Measurements from ENCODE around the gene DUSP23.

DUSP23 gene

DNA sequence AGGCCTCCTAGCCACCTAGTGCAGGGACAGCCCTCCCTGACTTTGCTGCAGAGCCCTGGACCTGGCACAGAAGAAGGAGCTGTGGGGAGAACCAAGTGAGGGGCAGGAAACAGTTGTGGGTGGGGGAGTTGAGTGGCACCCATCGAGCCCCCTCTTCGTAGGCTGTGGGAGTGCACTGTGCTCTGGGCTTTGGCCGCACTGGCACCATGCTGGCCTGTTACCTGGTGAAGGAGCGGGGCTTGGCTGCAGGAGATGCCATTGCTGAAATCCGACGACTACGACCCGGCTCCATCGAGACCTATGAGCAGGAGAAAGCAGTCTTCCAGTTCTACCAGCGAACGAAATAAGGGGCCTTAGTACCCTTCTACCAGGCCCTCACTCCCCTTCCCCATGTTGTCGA lies 1.2 kb downstream of the DUSP23 start:
- Histone ChIP-seq H2BK15ac (ENCODE audit: low read depth, poor library complexity, severe bottlenecking) (no peak overlapping the region), H3K4me1 (ENCODE audit: control insufficient read depth, insufficient read depth, low read depth, low read length) (peaks cover 19% of the 10 kb centered on the region), H3K9ac (ENCODE audit: low read length) (peak overlapping the region; percentile 74), H2AFZ (ENCODE audit: low read depth, low read length) (no peak overlapping the region), H3K4me3 (ENCODE audit: insufficient read depth in 1 of 2, low read depth in 1 of 2, low read length in 2 of 2) (peak overlapping the region in 1 of 2 experiments; percentile 85), H2BK5ac (ENCODE audit: low read depth, low read length, poor library complexity, severe bottlenecking) (no peak overlapping the region), H4K91ac (ENCODE audit: low read length) (no peak overlapping the region), H3K79me1 (replicated peaks; ENCODE audit: low read length, poor library complexity, severe bottlenecking) (peaks cover 23% of the 10 kb centered on the region), H3K14ac (ENCODE audit: low read length in 2 of 2) (no peak overlapping the region), H3K4me2 (ENCODE audit: low read length, poor library complexity, severe bottlenecking) (no peak overlapping the region), H3K27me3 (ENCODE audit: control insufficient read depth in 1 of 2, insufficient read depth in 1 of 2, low read length in 2 of 2) (no peaks in the 10 kb centered on the region), H3K18ac (ENCODE audit: low read depth in 1 of 2, low read length in 2 of 2) (no peak overlapping the region), H4K8ac (ENCODE audit: low read length) (no peak overlapping the region), H2BK12ac (ENCODE audit: low read length in 2 of 2) (no peak overlapping the region), H2BK120ac (ENCODE audit: low read depth, low read length) (no peak overlapping the region), H3K36me3 (ENCODE audit: control insufficient read depth in 1 of 2, insufficient read depth in 2 of 2, low read depth in 1 of 2, low read length in 2 of 2) (peaks cover 0 to 12% of the 10 kb centered on the region in 2 experiments), H3K4ac (ENCODE audit: low read depth in 1 of 2, low read length in 2 of 2) (no peak overlapping the region), H3K9me3 (ENCODE audit: control insufficient read depth, low read length) (no peaks in the 10 kb centered on the region), H3K27ac (ENCODE audit: low read length, poor library complexity, severe bottlenecking) (no peak overlapping the region), H2AK5ac (ENCODE audit: low read length, severe bottlenecking) (no peak overlapping the region), H3K23ac (ENCODE audit: low read length in 2 of 2) (no peak overlapping the region)
- 96% methylated on average over 11 of the region's 12 CpGs for WGBS
- DNase-seq = no peak

- no peak overlapping the region for H3K4me2 ChIP-seq (ENCODE audit: low read length, poor library complexity, severe bottlenecking)
- no peaks in the 10 kb centered on the region for H3K9me3 ChIP-seq (ENCODE audit: control insufficient read depth, low read length)
- peaks cover 19% of the 10 kb centered on the region for H3K4me1 ChIP-seq (ENCODE audit: control insufficient read depth, insufficient read depth, low read depth, low read length)
- no peak overlapping the region for H3K23ac ChIP-seq (ENCODE audit: low read length in 2 of 2)
- peaks cover 0 to 12% of the 10 kb centered on the region in 2 experiments for H3K36me3 ChIP-seq (ENCODE audit: control insufficient read depth in 1 of 2, insufficient read depth in 2 of 2, low read depth in 1 of 2, low read length in 2 of 2)
- no peak overlapping the region for H3K14ac ChIP-seq (ENCODE audit: low read length in 2 of 2)
- no peak overlapping the region for H2AK5ac ChIP-seq (ENCODE audit: low read length, severe bottlenecking)
- no peak overlapping the region for H4K91ac ChIP-seq (ENCODE audit: low read length)
- no peaks in the 10 kb centered on the region for H3K27me3 ChIP-seq (ENCODE audit: control insufficient read depth in 1 of 2, insufficient read depth in 1 of 2, low read length in 2 of 2)
- H3K18ac ChIP-seq (ENCODE audit: low read depth in 1 of 2, low read length in 2 of 2) = no peak overlapping the region
- H3K9ac ChIP-seq (ENCODE audit: low read length) = no peak overlapping the region
- H2BK15ac ChIP-seq (ENCODE audit: low read depth, poor library complexity, severe bottlenecking) = no peak overlapping the region
- DNase-seq = no peak
- no peak overlapping the region for H2BK12ac ChIP-seq (ENCODE audit: low read length in 2 of 2)
- no peak overlapping the region for H2BK5ac ChIP-seq (ENCODE audit: low read depth, low read length, poor library complexity, severe bottlenecking)
- no peak overlapping the region for H3K4ac ChIP-seq (ENCODE audit: low read depth in 1 of 2, low read length in 2 of 2)
- 44% methylated on average over 1 of the region's 1 CpG for WGBS
- no peak overlapping the region for H2BK120ac ChIP-seq (ENCODE audit: low read depth, low read length)
- H3K4me3 ChIP-seq (ENCODE audit: insufficient read depth in 1 of 2, low read depth in 1 of 2, low read length in 2 of 2) = no peak overlapping the region
- no peak overlapping the region for H2AFZ ChIP-seq (ENCODE audit: low read depth, low read length)
- peaks cover 23% of the 10 kb centered on the region for H3K79me1 ChIP-seq (replicated peaks; ENCODE audit: low read length, poor library complexity, severe bottlenecking)
- H4K8ac ChIP-seq (ENCODE audit: low read length) = no peak overlapping the region
- no peak overlapping the region for H3K27ac ChIP-seq (ENCODE audit: low read length, poor library complexity, severe bottlenecking)
Observed at GRCh38 chr1:159783724-159784123, 3.0 kb downstream of the DUSP23 start.

DNA sequence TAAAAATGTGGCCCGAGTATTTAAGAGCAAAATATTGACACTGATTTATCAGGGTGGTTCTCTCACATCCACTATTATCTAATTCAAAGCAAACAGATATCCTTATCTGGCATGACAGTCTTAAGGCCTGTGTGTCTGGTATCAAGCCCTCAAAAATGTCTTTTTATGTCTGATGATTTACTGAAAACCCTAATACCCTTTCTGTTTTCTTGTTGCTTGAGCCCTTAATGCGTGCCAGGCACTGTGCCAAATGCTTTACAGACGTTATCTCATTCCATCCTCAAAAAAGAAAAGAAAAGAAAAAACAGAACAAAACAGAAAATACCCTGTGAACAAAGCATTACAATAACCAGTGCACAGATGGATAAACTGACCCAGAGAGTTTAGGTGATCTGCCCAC lies 5.7 kb downstream of the DUSP23 start:
- Histone ChIP-seq H3K36me3 (ENCODE audit: control insufficient read depth in 1 of 2, insufficient read depth in 2 of 2, low read depth in 1 of 2, low read length in 2 of 2) (peaks cover 0 to 12% of the 10 kb centered on the region in 2 experiments), H4K8ac (ENCODE audit: low read length) (no peak overlapping the region), H2BK5ac (ENCODE audit: low read depth, low read length, poor library complexity, severe bottlenecking) (no peak overlapping the region), H2AK5ac (ENCODE audit: low read length, severe bottlenecking) (no peak overlapping the region), H3K4ac (ENCODE audit: low read depth in 1 of 2, low read length in 2 of 2) (no peak overlapping the region), H3K4me3 (ENCODE audit: insufficient read depth in 1 of 2, low read depth in 1 of 2, low read length in 2 of 2) (no peak overlapping the region), H3K23ac (ENCODE audit: low read length in 2 of 2) (no peak overlapping the region), H2BK12ac (ENCODE audit: low read length in 2 of 2) (no peak overlapping the region), H3K4me1 (ENCODE audit: control insufficient read depth, insufficient read depth, low read depth, low read length) (peaks cover 13% of the 10 kb centered on the region), H2BK15ac (ENCODE audit: low read depth, poor library complexity, severe bottlenecking) (no peak overlapping the region), H3K4me2 (ENCODE audit: low read length, poor library complexity, severe bottlenecking) (no peak overlapping the region), H2AFZ (ENCODE audit: low read depth, low read length) (no peak overlapping the region), H3K27me3 (ENCODE audit: control insufficient read depth in 1 of 2, insufficient read depth in 1 of 2, low read length in 2 of 2) (peaks cover 2 to 4% of the 10 kb centered on the region in 2 experiments), H2BK120ac (ENCODE audit: low read depth, low read length) (no peak overlapping the region), H3K18ac (ENCODE audit: low read depth in 1 of 2, low read length in 2 of 2) (no peak overlapping the region), H3K79me1 (replicated peaks; ENCODE audit: low read length, poor library complexity, severe bottlenecking) (peaks cover 16% of the 10 kb centered on the region), H3K9me3 (ENCODE audit: control insufficient read depth, low read length) (no peaks in the 10 kb centered on the region), H3K27ac (ENCODE audit: low read length, poor library complexity, severe bottlenecking) (no peak overlapping the region), H3K9ac (ENCODE audit: low read length) (no peak overlapping the region), H4K91ac (ENCODE audit: low read length) (no peak overlapping the region), H3K14ac (ENCODE audit: low read length in 2 of 2) (no peak overlapping the region)
- WGBS = 92% methylated on average over 2 of the region's 3 CpGs
- DNase-seq = no peak

GRCh38 chr1:159786966-159787365 lies 6.2 kb downstream of the DUSP23 start:
- no peak for DNase-seq
- Histone ChIP-seq H2BK5ac (ENCODE audit: low read depth, low read length, poor library complexity, severe bottlenecking) (no peak overlapping the region), H3K36me3 (ENCODE audit: control insufficient read depth in 1 of 2, insufficient read depth in 2 of 2, low read depth in 1 of 2, low read length in 2 of 2) (peaks cover 0 to 10% of the 10 kb centered on the region in 2 experiments), H3K4me1 (ENCODE audit: control insufficient read depth, insufficient read depth, low read depth, low read length) (peaks cover 10% of the 10 kb centered on the region), H3K9ac (ENCODE audit: low read length) (no peak overlapping the region), H2BK12ac (ENCODE audit: low read length in 2 of 2) (no peak overlapping the region), H2AK5ac (ENCODE audit: low read length, severe bottlenecking) (no peak overlapping the region), H3K27ac (ENCODE audit: low read length, poor library complexity, severe bottlenecking) (no peak overlapping the region), H3K4ac (ENCODE audit: low read depth in 1 of 2, low read length in 2 of 2) (no peak overlapping the region), H2AFZ (ENCODE audit: low read depth, low read length) (no peak overlapping the region), H2BK15ac (ENCODE audit: low read depth, poor library complexity, severe bottlenecking) (no peak overlapping the region), H3K4me2 (ENCODE audit: low read length, poor library complexity, severe bottlenecking) (no peak overlapping the region), H3K9me3 (ENCODE audit: control insufficient read depth, low read length) (no peaks in the 10 kb centered on the region), H3K27me3 (ENCODE audit: control insufficient read depth in 1 of 2, insufficient read depth in 1 of 2, low read length in 2 of 2) (peaks cover 8 to 9% of the 10 kb centered on the region in 2 experiments), H4K8ac (ENCODE audit: low read length) (no peak overlapping the region), H3K14ac (ENCODE audit: low read length in 2 of 2) (no peak overlapping the region), H2BK120ac (ENCODE audit: low read depth, low read length) (no peak overlapping the region), H4K91ac (ENCODE audit: low read length) (no peak overlapping the region), H3K23ac (ENCODE audit: low read length in 2 of 2) (no peak overlapping the region), H3K4me3 (ENCODE audit: insufficient read depth in 1 of 2, low read depth in 1 of 2, low read length in 2 of 2) (no peak overlapping the region), H3K79me1 (replicated peaks; ENCODE audit: low read length, poor library complexity, severe bottlenecking) (peaks cover 13% of the 10 kb centered on the region), H3K18ac (ENCODE audit: low read depth in 1 of 2, low read length in 2 of 2) (no peak overlapping the region)
- WGBS = 83% methylated on average over 3 of the region's 3 CpGs

Data from mesenchymal stem cell (in vitro differentiated cells and primary cell).